ENCODE results near the gene FADS3. TPM values are rescaled to one million over a fixed set of nuclear protein-coding genes. Genes with fewer than 3 reads are reported as not detected.

Gene FADS3
- total RNA-seq, 6 experiments from 2014 or later, result 126 to 161 (median 137) TPM

GRCh38 chr11:61896665-61897386 lies 5.5 kb upstream of the FADS3 start:
- Mint-ChIP-seq H3K36me3 (ENCODE audit: low read depth) (no peaks in the 10 kb centered on the region), H3K4me1 (ENCODE audit: low read depth) (peaks cover 27% of the 10 kb centered on the region), H3K9me3 (no peaks in the 10 kb centered on the region), H3K27ac (no peak overlapping the region), H3K4me3 (no peak overlapping the region), H3K27me3 (ENCODE audit: insufficient read depth) (no peaks in the 10 kb centered on the region; the same call in 1 of the 2 replicates)
- no peak for DNase-seq
- TF ChIP-seq CTCF (IDR thresholded peaks at IDR 0.05), result no peak

GRCh38 chr11:61895718-61896059 lies 4.3 kb upstream of the FADS3 start:
- Mint-ChIP-seq H3K4me1 (ENCODE audit: low read depth) (peaks cover 27% of the 10 kb centered on the region), H3K36me3 (ENCODE audit: low read depth) (no peaks in the 10 kb centered on the region), H3K27ac (no peak overlapping the region), H3K4me3 (no peak overlapping the region), H3K9me3 (no peaks in the 10 kb centered on the region), H3K27me3 (ENCODE audit: insufficient read depth) (no peaks in the 10 kb centered on the region; the same call in 1 of the 2 replicates)
- no peak for DNase-seq
- no peak for TF ChIP-seq CTCF (IDR thresholded peaks at IDR 0.05)

- no peak overlapping the region for H3K4me3 Mint-ChIP-seq
- peak overlapping the region; percentile 95; the same call in 1 of the 2 replicates for H3K27ac Mint-ChIP-seq
- no peaks in the 10 kb centered on the region for H3K9me3 Mint-ChIP-seq
- no peaks in the 10 kb centered on the region for H3K36me3 Mint-ChIP-seq (ENCODE audit: low read depth)
- no peaks in the 10 kb centered on the region; the same call in 1 of the 2 replicates for H3K27me3 Mint-ChIP-seq (ENCODE audit: insufficient read depth)
- peaks cover 27% of the 10 kb centered on the region for H3K4me1 Mint-ChIP-seq (ENCODE audit: low read depth)
- no peak for TF ChIP-seq CTCF (IDR thresholded peaks at IDR 0.05)
- DNase-seq, result no peak
Measured at GRCh38 chr11:61895046-61895717, 3.8 kb upstream of the FADS3 start.

- DNase-seq, result peak; percentile 96
- H3K27ac Mint-ChIP-seq, result peak overlapping the region; percentile 95
- H3K36me3 Mint-ChIP-seq (ENCODE audit: low read depth), result no peaks in the 10 kb centered on the region
- no peak overlapping the region for H3K4me3 Mint-ChIP-seq
- no peaks in the 10 kb centered on the region; the same call in 1 of the 2 replicates for H3K27me3 Mint-ChIP-seq (ENCODE audit: insufficient read depth)
- H3K4me1 Mint-ChIP-seq (ENCODE audit: low read depth), result peaks cover 22% of the 10 kb centered on the region
- no peak for TF ChIP-seq CTCF (IDR thresholded peaks at IDR 0.05)
- H3K9me3 Mint-ChIP-seq, result no peaks in the 10 kb centered on the region
Measured at GRCh38 chr11:61893981-61894380, 2.6 kb upstream of the FADS3 start.

GRCh38 chr11:61892085-61892370 lies 683 bp upstream of the FADS3 start:
- peaks cover 40% of the 10 kb centered on the region for H3K4me1 Mint-ChIP-seq (ENCODE audit: low read depth)
- H3K27me3 Mint-ChIP-seq (ENCODE audit: insufficient read depth), result no peaks in the 10 kb centered on the region; the same call in 1 of the 2 replicates
- H3K27ac Mint-ChIP-seq, result 0 out of 2 replicates have a peak overlapping the region, but pooled peaks have one; percentile 45
- peaks cover 14% of the 10 kb centered on the region for H3K36me3 Mint-ChIP-seq (ENCODE audit: low read depth)
- H3K4me3 Mint-ChIP-seq, result 0 out of 2 replicates have a peak overlapping the region, but pooled peaks have one; percentile 22
- H3K9me3 Mint-ChIP-seq, result no peaks in the 10 kb centered on the region
- DNase-seq, result no peak
- no peak for TF ChIP-seq CTCF (IDR thresholded peaks at IDR 0.05)
